Fibroblast of lung (primary cell): ENCODE data around the gene SLC33A1. TPM values are rescaled to one million over a fixed set of nuclear protein-coding genes. Genes with fewer than 3 reads are reported as not detected.

Experiments used
- DNase-seq, 2 donors: peaks; one replicate each; pipeline versions ENCODE4 v3.0.0 to v3.0.0-alpha.2; 2010; ENCODE audit warnings: low read depth in 2 of 2
- H2AFZ ChIP-seq: 2 replicates; pipeline ENCODE4 v1.5.1; 2012; ENCODE audit warnings: low read length, control low read depth, inconsistent platforms
- H3K27ac ChIP-seq: 2 replicates; pipeline ENCODE4 v1.5.1; 2011; ENCODE audit warnings: low read length, control low read depth; ENCODE audit not compliant: insufficient read depth
- H3K27me3 ChIP-seq: 2 replicates; pipeline ENCODE4 v1.5.1; 2011; ENCODE audit warnings: mild to moderate bottlenecking, low read length; ENCODE audit not compliant: control insufficient read depth, insufficient read depth
- H3K36me3 ChIP-seq: 2 replicates; pipeline ENCODE4 v1.5.1; 2011; ENCODE audit warnings: low read length; ENCODE audit not compliant: control insufficient read depth, insufficient read depth
- H3K4me1 ChIP-seq: 2 replicates; pipeline ENCODE4 v1.5.1; 2011; ENCODE audit warnings: low read length; ENCODE audit not compliant: control insufficient read depth, insufficient read depth; ENCODE audit errors: extremely low read depth
- H3K4me2 ChIP-seq: 2 replicates; pipeline ENCODE4 v1.5.1; 2011; ENCODE audit warnings: low read length, control low read depth; ENCODE audit not compliant: insufficient read depth; ENCODE audit errors: extremely low read depth
- H3K4me3 ChIP-seq, 4 experiments: fragments of 200-600 bp in 1 of 4; sonication (generic) in 1 of 4; replicated peaks in 1 of 4; 2 replicates each; pipeline ENCODE4 v1.5.1; 2011 to 2016; ENCODE audit warnings: low read length in 4 of 4, low read depth in 3 of 4, mild to moderate bottlenecking in 3 of 4, control low read depth in 2 of 4, inconsistent platforms in 1 of 4, mixed read lengths in 1 of 4; ENCODE audit not compliant: insufficient read depth in 1 of 4; ENCODE audit errors: control extremely low read depth in 1 of 4
- H3K79me2 ChIP-seq: 2 replicates; pipeline ENCODE4 v1.5.1; 2012; ENCODE audit warnings: mild to moderate bottlenecking, low read length, inconsistent platforms; ENCODE audit not compliant: control insufficient read depth, insufficient read depth
- H3K9ac ChIP-seq: 2 replicates; pipeline ENCODE4 v1.5.1; 2011; ENCODE audit warnings: mild to moderate bottlenecking, low read length, control low read depth; ENCODE audit not compliant: insufficient read depth
- H3K9me3 ChIP-seq: 2 replicates; pipeline ENCODE4 v1.5.1; 2012; ENCODE audit warnings: low read depth, low read length; ENCODE audit not compliant: control insufficient read depth, insufficient read depth
- H4K20me1 ChIP-seq: 2 replicates; pipeline ENCODE4 v1.5.1; 2011; ENCODE audit warnings: low read length; ENCODE audit not compliant: control insufficient read depth, insufficient read depth; ENCODE audit errors: extremely low read depth
- EZH2 ChIP-seq: IDR thresholded peaks from 2 replicates; pipeline ENCODE4 v1.5.1; 2012; ENCODE audit warnings: low read length, control low read depth, mild to moderate bottlenecking; ENCODE audit errors: missing control alignments
- polyA plus RNA-seq, 2 donors: library from polyadenylated mRNA; depleted of rRNA in 1 of 2; stranded (reverse) in 1 of 2; unstranded in 1 of 2; fragments of >200 nt; gene quantifications; 2 replicates each; pipeline ENCODE4 v1.2.1, GENCODE V29; 2011 to 2012; ENCODE audit warnings: missing spikeins in 1 of 2
- total RNA-seq: library from RNA; depleted of rRNA; stranded (reverse); fragments of >200 nt; gene quantifications from 2 replicates; pipeline ENCODE4 v1.2.1, GENCODE V29; 2014
- TF ChIP-seq, protein P1 (sequence below), 2 donors: IDR thresholded peaks in 1 of 2; conservative IDR thresholded peaks in 1 of 2; 1 replicate in 1 of 2; 2 replicates in 1 of 2; pipeline ENCODE4 v1.5.1; 2011 to 2012; ENCODE audit warnings: low read length in 2 of 2, control low read depth in 1 of 2, inconsistent platforms in 1 of 2, low read depth in 1 of 2, mild to moderate bottlenecking in 1 of 2

The SLC33A1 gene
- total and polyA plus RNA-seq, 2 donors (not counting 1 experiment from before 2014, with no cell fraction given) = 21.5 to 22.7 TPM

DNA sequence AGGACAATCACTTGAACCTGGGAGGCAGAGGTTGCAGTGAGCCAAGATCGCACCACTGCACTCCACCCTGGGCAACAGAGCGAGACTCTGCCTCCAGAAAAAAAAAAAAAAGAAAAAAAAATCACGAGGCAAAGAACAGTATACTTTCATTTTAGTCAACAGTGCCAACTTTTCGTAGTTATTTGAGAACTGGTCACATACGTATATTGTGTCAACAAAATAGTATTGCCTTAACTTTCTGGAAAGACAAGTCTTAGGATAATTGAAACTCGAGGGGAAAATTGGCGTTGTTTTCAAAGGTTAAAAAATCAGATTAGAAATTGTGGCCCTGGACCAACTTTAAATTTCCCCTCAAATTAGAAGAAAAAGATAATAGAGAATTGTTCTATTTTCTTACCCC is 30.1 kb upstream of the SLC33A1 start:
- Histone ChIP-seq H3K36me3 (no peaks in the 10 kb centered on the region), H3K4me3 (no peak overlapping the region), H3K9me3 (no peaks in the 10 kb centered on the region), H3K9ac (no peak overlapping the region), H4K20me1 (no peaks in the 10 kb centered on the region), H2AFZ (no peak overlapping the region), H3K79me2 (peaks cover 88% of the 10 kb centered on the region), H3K27me3 (no peaks in the 10 kb centered on the region), H3K4me1 (no peaks in the 10 kb centered on the region), H3K4me2 (no peak overlapping the region), H3K27ac (no peak overlapping the region)
- DNase-seq = no peak
- no peak for TF ChIP-seq EZH2
- TF ChIP-seq, protein P1, sequence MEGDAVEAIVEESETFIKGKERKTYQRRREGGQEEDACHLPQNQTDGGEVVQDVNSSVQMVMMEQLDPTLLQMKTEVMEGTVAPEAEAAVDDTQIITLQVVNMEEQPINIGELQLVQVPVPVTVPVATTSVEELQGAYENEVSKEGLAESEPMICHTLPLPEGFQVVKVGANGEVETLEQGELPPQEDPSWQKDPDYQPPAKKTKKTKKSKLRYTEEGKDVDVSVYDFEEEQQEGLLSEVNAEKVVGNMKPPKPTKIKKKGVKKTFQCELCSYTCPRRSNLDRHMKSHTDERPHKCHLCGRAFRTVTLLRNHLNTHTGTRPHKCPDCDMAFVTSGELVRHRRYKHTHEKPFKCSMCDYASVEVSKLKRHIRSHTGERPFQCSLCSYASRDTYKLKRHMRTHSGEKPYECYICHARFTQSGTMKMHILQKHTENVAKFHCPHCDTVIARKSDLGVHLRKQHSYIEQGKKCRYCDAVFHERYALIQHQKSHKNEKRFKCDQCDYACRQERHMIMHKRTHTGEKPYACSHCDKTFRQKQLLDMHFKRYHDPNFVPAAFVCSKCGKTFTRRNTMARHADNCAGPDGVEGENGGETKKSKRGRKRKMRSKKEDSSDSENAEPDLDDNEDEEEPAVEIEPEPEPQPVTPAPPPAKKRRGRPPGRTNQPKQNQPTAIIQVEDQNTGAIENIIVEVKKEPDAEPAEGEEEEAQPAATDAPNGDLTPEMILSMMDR (conservative IDR thresholded peaks at IDR 0.05 in 1 of 2, IDR thresholded peaks at IDR 0.05 in 1 of 2; ENCODE audit: low read depth in 1 of 2, low read length in 2 of 2) = no peak

DNA sequence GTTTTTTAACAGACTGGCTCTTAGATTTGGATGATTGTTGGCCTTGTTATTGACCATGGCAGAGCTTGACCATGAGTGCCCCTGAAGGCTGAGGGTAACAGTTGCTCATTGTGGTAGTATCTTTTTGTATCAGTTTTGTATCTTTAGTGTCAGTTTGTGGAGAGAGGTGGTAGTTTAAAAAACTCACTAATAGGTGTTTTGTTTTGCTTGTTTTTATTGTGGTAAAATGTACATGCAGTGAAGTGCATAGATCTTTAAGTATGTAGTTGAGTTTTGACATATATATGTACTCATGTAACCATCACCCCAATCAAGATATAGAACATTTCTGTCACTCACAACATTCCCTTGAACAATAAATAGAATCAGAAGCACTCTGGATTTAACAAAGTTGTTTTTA is 26.1 kb upstream of the SLC33A1 start:
- TF ChIP-seq, protein P1 (conservative IDR thresholded peaks at IDR 0.05 in 1 of 2, IDR thresholded peaks at IDR 0.05 in 1 of 2; ENCODE audit: low read depth in 1 of 2, low read length in 2 of 2) = no peak
- no peak for TF ChIP-seq EZH2
- H3K4me2 ChIP-seq = no peak overlapping the region
- no peaks in the 10 kb centered on the region for H3K27me3 ChIP-seq
- no peak overlapping the region for H3K9ac ChIP-seq
- H4K20me1 ChIP-seq = no peaks in the 10 kb centered on the region
- H3K9me3 ChIP-seq = no peaks in the 10 kb centered on the region
- no peak overlapping the region for H3K4me3 ChIP-seq
- peaks cover 93% of the 10 kb centered on the region for H3K79me2 ChIP-seq
- no peak overlapping the region for H3K27ac ChIP-seq
- H2AFZ ChIP-seq = no peak overlapping the region
- no peaks in the 10 kb centered on the region for H3K4me1 ChIP-seq
- H3K36me3 ChIP-seq = no peaks in the 10 kb centered on the region
- no peak for DNase-seq

DNA sequence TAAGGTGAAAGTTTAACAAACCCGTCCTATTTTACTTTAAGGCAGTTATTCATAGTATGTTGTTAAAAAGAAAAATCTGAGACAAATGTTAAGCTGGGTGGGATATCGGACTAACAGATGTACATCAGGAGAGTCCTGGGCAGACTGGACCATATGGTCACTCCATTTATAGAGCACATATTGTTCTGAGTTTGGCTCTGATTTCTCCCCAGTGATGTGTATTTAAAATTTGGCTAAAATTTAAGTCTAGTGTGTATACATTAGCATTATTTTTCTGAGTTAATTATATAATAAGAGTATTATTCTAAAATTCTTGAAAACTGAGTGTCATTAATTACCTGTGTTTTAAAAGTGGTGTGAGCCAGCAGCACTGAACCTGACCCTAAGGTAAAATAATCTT is 22.3 kb upstream of the SLC33A1 start:
- no peak for TF ChIP-seq EZH2
- TF ChIP-seq, protein P1 (conservative IDR thresholded peaks at IDR 0.05 in 1 of 2, IDR thresholded peaks at IDR 0.05 in 1 of 2; ENCODE audit: low read depth in 1 of 2, low read length in 2 of 2) = no peak
- DNase-seq = no peak
- Histone ChIP-seq H3K27me3 (no peaks in the 10 kb centered on the region), H3K4me3 (no peak overlapping the region), H3K9ac (no peak overlapping the region), H3K4me1 (no peaks in the 10 kb centered on the region), H4K20me1 (no peaks in the 10 kb centered on the region), H3K27ac (no peak overlapping the region), H3K9me3 (no peaks in the 10 kb centered on the region), H3K36me3 (no peaks in the 10 kb centered on the region), H3K79me2 (peaks cover 96% of the 10 kb centered on the region), H2AFZ (no peak overlapping the region), H3K4me2 (no peak overlapping the region)
